HG03432 (cell line): ENCODE results near the gene ARF1.

Experiments
- ATAC-seq: cut with Tn5 transposase; IDR thresholded peaks from one replicate; pipeline ENCODE4 v1.9.1; 2021; ENCODE audit warnings: mild to moderate bottlenecking, moderate library complexity; ENCODE audit not compliant: unreplicated experiment

Gene ARF1

DNA sequence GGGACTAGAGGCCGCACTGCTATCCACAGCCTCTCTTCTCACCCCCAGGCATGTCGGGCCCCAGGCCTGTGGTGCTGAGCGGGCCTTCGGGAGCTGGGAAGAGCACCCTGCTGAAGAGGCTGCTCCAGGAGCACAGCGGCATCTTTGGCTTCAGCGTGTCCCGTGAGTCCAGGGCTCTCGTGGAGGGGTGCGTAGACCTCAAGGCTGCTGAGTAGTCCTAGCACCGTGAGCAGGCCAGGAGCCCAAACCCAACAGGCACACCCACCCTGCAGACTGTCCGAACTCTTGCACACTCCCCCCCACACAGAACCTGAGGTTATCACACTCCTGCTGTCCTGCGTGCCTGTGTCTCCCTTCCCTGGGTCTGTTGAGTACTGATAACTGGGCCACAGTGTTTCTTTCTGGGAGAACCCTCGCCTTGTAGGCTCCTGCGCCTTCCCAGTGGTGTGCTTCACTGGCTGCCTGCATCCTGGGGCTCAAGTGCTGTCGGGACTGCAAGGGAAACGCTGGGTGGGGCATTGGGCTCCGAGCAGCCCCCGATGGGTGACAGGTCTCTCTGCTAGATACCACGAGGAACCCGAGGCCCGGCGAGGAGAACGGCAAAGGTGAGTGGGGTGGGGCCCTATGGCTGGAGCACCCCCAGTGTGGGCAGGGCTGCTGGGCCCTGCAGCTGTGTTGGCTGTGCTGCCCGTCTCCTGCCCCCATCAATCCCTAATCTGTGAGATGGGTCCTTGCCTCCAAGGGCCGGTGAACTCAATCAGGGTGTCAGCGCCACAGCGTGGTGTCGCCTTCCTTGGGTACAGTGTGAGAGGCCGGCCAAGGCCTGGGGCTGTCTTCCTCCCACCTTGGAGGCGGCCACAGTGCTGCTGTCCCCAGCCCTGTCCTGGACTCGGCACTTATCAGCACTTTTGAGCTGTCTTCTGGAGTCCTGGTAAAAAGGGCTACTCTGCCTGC, 63.2 kb downstream of the ARF1 start:
- ATAC-seq: no peak

DNA sequence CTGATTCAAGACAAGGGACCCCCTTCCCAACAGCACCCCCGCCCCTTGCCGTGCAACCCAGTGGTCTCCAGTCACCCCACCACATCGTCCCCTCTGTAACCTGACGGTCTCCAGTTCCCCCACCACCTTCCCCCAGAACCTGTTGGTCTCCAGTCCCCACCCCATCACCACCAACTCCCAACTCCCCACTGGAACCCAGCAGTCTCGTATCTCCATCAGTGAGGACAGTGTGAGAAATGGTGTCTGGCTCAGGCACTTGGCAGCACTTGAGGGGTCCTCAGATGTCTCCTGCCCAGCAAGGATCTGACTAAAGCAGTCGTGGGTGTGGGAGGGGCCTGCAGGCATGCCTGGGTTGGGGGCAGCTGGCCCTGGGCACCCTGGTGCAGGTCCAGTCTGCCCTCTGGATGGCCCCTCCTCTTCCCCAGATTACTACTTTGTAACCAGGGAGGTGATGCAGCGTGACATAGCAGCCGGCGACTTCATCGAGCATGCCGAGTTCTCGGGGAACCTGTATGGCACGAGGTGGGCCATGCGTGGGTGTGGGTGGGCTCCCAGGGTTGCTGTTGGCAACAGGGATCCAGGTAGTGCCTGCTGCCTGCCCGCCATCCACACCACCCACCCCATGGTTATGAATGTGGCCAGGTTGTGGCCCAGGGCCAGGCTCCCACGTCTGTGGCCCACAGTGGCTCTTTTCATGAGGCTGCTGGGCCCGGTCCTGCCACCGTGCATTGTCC, 64.1 kb downstream of the ARF1 start:
- no peak for ATAC-seq

DNA sequence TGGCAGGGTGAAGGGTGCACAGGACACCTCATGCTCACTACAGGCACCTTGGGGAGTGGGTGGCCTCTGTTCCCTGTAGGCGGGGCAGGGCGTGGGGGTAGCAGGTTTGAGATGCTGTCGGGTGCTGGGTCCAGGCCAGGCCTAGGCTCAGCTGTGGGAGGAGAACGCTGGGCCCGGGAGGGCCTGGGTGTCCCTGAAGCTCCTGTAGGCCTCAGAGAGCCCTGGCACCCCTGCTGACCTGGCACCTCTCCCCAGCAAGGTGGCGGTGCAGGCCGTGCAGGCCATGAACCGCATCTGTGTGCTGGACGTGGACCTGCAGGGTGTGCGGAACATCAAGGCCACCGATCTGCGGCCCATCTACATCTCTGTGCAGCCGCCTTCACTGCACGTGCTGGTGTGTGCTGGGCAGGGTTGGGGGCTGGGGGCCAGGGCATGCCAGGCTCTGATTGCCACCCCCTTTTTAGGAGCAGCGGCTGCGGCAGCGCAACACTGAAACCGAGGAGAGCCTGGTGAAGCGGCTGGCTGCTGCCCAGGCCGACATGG, 64.7 kb downstream of the ARF1 start:
- ATAC-seq: no peak

DNA sequence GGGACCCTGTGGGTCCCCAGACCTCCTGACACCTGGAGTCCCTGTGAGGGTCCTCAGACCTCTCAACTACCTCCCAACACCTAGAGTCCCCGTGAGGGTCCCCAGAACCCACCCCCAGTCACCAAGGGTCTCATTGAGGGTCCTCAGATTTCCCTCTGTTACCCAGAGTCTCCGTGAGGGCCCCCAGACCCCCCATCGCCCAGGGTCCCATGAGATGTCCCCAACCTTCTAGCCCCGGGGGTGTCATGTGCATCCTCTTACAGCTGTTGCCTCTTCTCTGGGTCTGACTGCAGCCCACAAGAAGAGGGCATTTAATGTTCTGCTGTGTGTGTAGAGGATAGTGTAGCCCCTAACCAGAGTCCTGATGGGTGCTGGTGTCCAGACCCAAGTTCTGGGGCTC, 65.3 kb downstream of the ARF1 start:
- ATAC-seq: no peak

DNA sequence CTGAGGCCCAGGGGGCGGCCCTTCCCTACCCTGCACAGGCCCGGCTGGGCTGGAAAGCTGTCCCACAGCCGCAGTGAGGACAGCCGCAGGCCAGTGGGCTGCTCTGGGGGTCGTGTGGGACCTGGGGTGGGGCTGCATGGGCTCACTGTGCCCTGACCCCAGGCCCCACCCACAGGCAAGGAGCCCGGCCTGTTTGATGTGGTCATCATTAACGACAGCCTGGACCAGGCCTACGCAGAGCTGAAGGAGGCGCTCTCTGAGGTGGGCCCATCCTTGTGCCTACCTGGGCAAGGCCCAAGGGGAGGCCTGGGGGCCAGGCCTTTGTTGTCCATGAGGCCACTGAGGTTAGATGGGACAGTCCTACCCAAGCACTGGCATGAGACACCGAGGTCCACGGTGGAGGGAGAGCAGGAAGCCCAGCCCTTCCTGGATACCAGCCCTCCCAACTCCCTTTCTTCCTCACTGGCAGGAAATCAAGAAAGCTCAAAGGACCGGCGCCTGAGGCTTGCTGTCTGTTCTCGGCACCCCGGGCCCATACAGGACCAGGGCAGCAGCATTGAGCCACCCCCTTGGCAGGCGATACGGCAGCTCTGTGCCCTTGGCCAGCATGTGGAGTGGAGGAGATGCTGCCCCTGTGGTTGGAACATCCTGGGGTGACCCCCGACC, 65.8 kb downstream of the ARF1 start:
- ATAC-seq: no peak
